Measurements from ENCODE around the gene NTM. TPM values are rescaled to one million over a fixed set of nuclear protein-coding genes. Genes with fewer than 3 reads are reported as not detected.
A peak's percentile ranks its signal among the peaks of the same experiment; 100 is the strongest.

The NTM gene
- total and polyA plus RNA-seq, 2 experiments from 2014 or later = 1.1 to 1.7 TPM

- Histone ChIP-seq H3K27ac (no peak overlapping the region), H3K36me3 (no peaks in the 10 kb centered on the region), H3K4me1 (ENCODE audit: low read depth) (no peaks in the 10 kb centered on the region), H3K9me3 (ENCODE audit: low read depth) (no peaks in the 10 kb centered on the region), H3K27me3 (peaks cover 23% of the 10 kb centered on the region), H3K4me3 (no peak overlapping the region)
- no peak for TF ChIP-seq CTCF (IDR thresholded peaks at IDR 0.05; ENCODE audit: low read depth, low read length)
- peak in 1 of 2 donors; percentile 38 for DNase-seq (ENCODE audit: low read depth in 1 of 2, low spot score in 1 of 2)
Measured at GRCh38 chr11:132032555-132032954, 662.1 kb downstream of the NTM start.

- no peak for TF ChIP-seq CTCF (IDR thresholded peaks at IDR 0.05; ENCODE audit: low read depth, low read length)
- DNase-seq (ENCODE audit: low read depth in 1 of 2, low spot score in 1 of 2) = peak in 1 of 2 donors; percentile 32
- H3K36me3 ChIP-seq = no peaks in the 10 kb centered on the region
- peaks cover 24% of the 10 kb centered on the region for H3K27me3 ChIP-seq
- no peaks in the 10 kb centered on the region for H3K4me1 ChIP-seq (ENCODE audit: low read depth)
- no peak overlapping the region for H3K27ac ChIP-seq
- H3K4me3 ChIP-seq = no peak overlapping the region
- H3K9me3 ChIP-seq (ENCODE audit: low read depth) = no peaks in the 10 kb centered on the region
Measured at GRCh38 chr11:132033051-132033450, 662.6 kb downstream of the NTM start.

- DNase-seq (ENCODE audit: low read depth in 1 of 2, low spot score in 1 of 2) = no peak
- Histone ChIP-seq H3K27ac (no peak overlapping the region), H3K36me3 (no peaks in the 10 kb centered on the region), H3K4me3 (no peak overlapping the region), H3K9me3 (ENCODE audit: low read depth) (no peaks in the 10 kb centered on the region), H3K4me1 (ENCODE audit: low read depth) (no peaks in the 10 kb centered on the region), H3K27me3 (peaks cover 27% of the 10 kb centered on the region)
- no peak for TF ChIP-seq CTCF (IDR thresholded peaks at IDR 0.05; ENCODE audit: low read depth, low read length)
Measured at GRCh38 chr11:132035228-132035627, 664.8 kb downstream of the NTM start.

- peaks cover 31% of the 10 kb centered on the region for H3K27me3 ChIP-seq
- TF ChIP-seq CTCF (IDR thresholded peaks at IDR 0.05; ENCODE audit: low read depth, low read length) = no peak
- H3K4me3 ChIP-seq = no peak overlapping the region
- no peaks in the 10 kb centered on the region for H3K9me3 ChIP-seq (ENCODE audit: low read depth)
- no peak for DNase-seq (ENCODE audit: low read depth in 1 of 2, low spot score in 1 of 2)
- no peaks in the 10 kb centered on the region for H3K4me1 ChIP-seq (ENCODE audit: low read depth)
- H3K27ac ChIP-seq = no peak overlapping the region
- H3K36me3 ChIP-seq = no peaks in the 10 kb centered on the region
Measured at GRCh38 chr11:132035766-132036165, 665.4 kb downstream of the NTM start.

- no peak for DNase-seq (ENCODE audit: low read depth in 1 of 2, low spot score in 1 of 2)
- Histone ChIP-seq H3K4me3 (no peak overlapping the region), H3K9me3 (ENCODE audit: low read depth) (no peaks in the 10 kb centered on the region), H3K36me3 (no peaks in the 10 kb centered on the region), H3K27ac (no peak overlapping the region), H3K27me3 (peaks cover 27% of the 10 kb centered on the region), H3K4me1 (ENCODE audit: low read depth) (no peaks in the 10 kb centered on the region)
- TF ChIP-seq CTCF (IDR thresholded peaks at IDR 0.05; ENCODE audit: low read depth, low read length) = no peak
Measured at GRCh38 chr11:132036220-132036619, 665.8 kb downstream of the NTM start.
